ENCODE measurements around the gene KMT5B.

The KMT5B gene

GRCh38 chr11:68179847-68180246 lies 33.2 kb downstream of the KMT5B start:
- DNase-seq: no peak

- DNase-seq: no peak
Measured at GRCh38 chr11:68177877-68178276, 35.2 kb downstream of the KMT5B start.

- DNase-seq: no peak
Measured at GRCh38 chr11:68173926-68174325, 39.2 kb downstream of the KMT5B start.

GRCh38 chr11:68169442-68169841 lies 43.7 kb downstream of the KMT5B start:
- no peak for DNase-seq

GRCh38 chr11:68168694-68169093 lies 44.4 kb downstream of the KMT5B start:
- no peak for DNase-seq

GRCh38 chr11:68167474-68167873 lies 45.6 kb downstream of the KMT5B start:
- no peak for DNase-seq

- DNase-seq: no peak
Measured at GRCh38 chr11:68166969-68167368, 46.1 kb downstream of the KMT5B start.

- no peak for DNase-seq
Measured at GRCh38 chr11:68165601-68166000, 47.5 kb downstream of the KMT5B start.

- no peak for DNase-seq
Measured at GRCh38 chr11:68164437-68164836, 48.7 kb downstream of the KMT5B start.

- no peak for DNase-seq
Measured at GRCh38 chr11:68163691-68164090, 49.4 kb downstream of the KMT5B start.

GRCh38 chr11:68160100-68160695 lies 52.9 kb downstream of the KMT5B start:
- no peak for DNase-seq

- DNase-seq: no peak
Measured at GRCh38 chr11:68159665-68160064, 53.4 kb downstream of the KMT5B start.

GRCh38 chr11:68159161-68159560 lies 53.9 kb downstream of the KMT5B start:
- DNase-seq: no peak

GRCh38 chr11:68158580-68158979 lies 54.5 kb downstream of the KMT5B start:
- no peak for DNase-seq

- DNase-seq: no peak
Measured at GRCh38 chr11:68153742-68154141, 59.4 kb downstream of the KMT5B start.

- DNase-seq: peak in 2 of 3 experiments; percentile 44 to 70
Measured at GRCh38 chr11:68150037-68150436, 63.1 kb downstream of the KMT5B start.

- DNase-seq: peak in 2 of 3 experiments; percentile 76 to 95
Measured at GRCh38 chr11:68149417-68149816, 63.7 kb downstream of the KMT5B start.

- no peak for DNase-seq
Measured at GRCh38 chr11:68148879-68149278, 64.2 kb downstream of the KMT5B start.

- DNase-seq: no peak
Measured at GRCh38 chr11:68148071-68148805, 64.9 kb downstream of the KMT5B start.

- peak; percentile 37 to 91 (median 79) for DNase-seq
Measured at GRCh38 chr11:68146704-68147474, 66.2 kb downstream of the KMT5B start.

GRCh38 chr11:68146010-68146540 lies 67.0 kb downstream of the KMT5B start:
- DNase-seq: no peak

GRCh38 chr11:68145120-68145866 lies 67.8 kb downstream of the KMT5B start:
- no peak for DNase-seq

GRCh38 chr11:68143310-68143689 lies 69.8 kb downstream of the KMT5B start:
- no peak for DNase-seq
